ENCODE results near the gene LHFPL2.

- no peak for TF ChIP-seq ZNF274 (IDR thresholded peaks at IDR 0.05; ENCODE audit: low read depth, low read length)
- TF ChIP-seq YY1 (IDR thresholded peaks at IDR 0.05; ENCODE audit: insufficient read depth, insufficient read length) = no peak
- TF ChIP-seq SUZ12 (IDR thresholded peaks at IDR 0.05; ENCODE audit: extremely low read depth, insufficient read depth, insufficient read length) = no peak
Measured at GRCh38 chr5:78653681-78654366, 5.3 kb upstream of the LHFPL2 start.
